Activated CD4-positive, alpha-beta T cell treated with anti-CD3 and anti-CD28 coated beads, Interleukin-2, amount 50 U/mL, for 16 hours (primary cell): Measurements from ENCODE around the gene RUBCN.
"Not testable (repeated sequence)": the region's sequence is repeated elsewhere in the genome, so short reads cannot be mapped to it uniquely, and the experiment has no call there.

ENCODE experiments used
- DNase-seq: peaks from one replicate; pipeline ENCODE4 v3.0.0-alpha.2; 2020

Gene RUBCN

GRCh38 chr3:197654998-197655330 is 81.7 kb downstream of the RUBCN start:
- DNase-seq, result not testable (repeated sequence)

GRCh38 chr3:197654090-197654997 is 82.4 kb downstream of the RUBCN start:
- DNase-seq, result peak; percentile 41

- not testable (repeated sequence) for DNase-seq
Measured at GRCh38 chr3:197652860-197653259, 83.8 kb downstream of the RUBCN start.

- DNase-seq, result not testable (repeated sequence)
Measured at GRCh38 chr3:197647649-197648048, 89.1 kb downstream of the RUBCN start.

GRCh38 chr3:197647191-197647590 is 89.5 kb downstream of the RUBCN start:
- not testable (repeated sequence) for DNase-seq

GRCh38 chr3:197646294-197646693 is 90.4 kb downstream of the RUBCN start:
- not testable (repeated sequence) for DNase-seq

- DNase-seq, result not testable (repeated sequence)
Measured at GRCh38 chr3:197637556-197637955, 99.1 kb downstream of the RUBCN start.

GRCh38 chr3:197631989-197632388 is 104.7 kb downstream of the RUBCN start:
- DNase-seq, result not testable (repeated sequence)

GRCh38 chr3:197630766-197631165 is 105.9 kb downstream of the RUBCN start:
- DNase-seq, result not testable (repeated sequence)

GRCh38 chr3:197629286-197629685 is 107.4 kb downstream of the RUBCN start:
- not testable (repeated sequence) for DNase-seq

GRCh38 chr3:197627772-197628523 is 108.8 kb downstream of the RUBCN start:
- DNase-seq, result peak; percentile 87

GRCh38 chr3:197627158-197627771 is 109.4 kb downstream of the RUBCN start:
- DNase-seq, result not testable (repeated sequence)

- DNase-seq, result not testable (repeated sequence)
Measured at GRCh38 chr3:197626404-197627157, 110.1 kb downstream of the RUBCN start.

GRCh38 chr3:197621478-197621877 is 115.2 kb downstream of the RUBCN start:
- not testable (repeated sequence) for DNase-seq
